Fibroblast of the aortic adventitia (primary cell): Measurements from ENCODE around the gene CAPN5. TPM values are rescaled to one million over a fixed set of nuclear protein-coding genes. Genes with fewer than 3 reads are reported as not detected.
A peak's percentile ranks its signal among the peaks of the same experiment; 100 is the strongest.

Source experiments
- DNase-seq: peaks from one replicate; pipeline ENCODE4 v3.0.0-alpha.2; 2010; ENCODE audit warnings: low read depth
- H3K4me3 ChIP-seq: 2 replicates; pipeline ENCODE4 v1.5.1; 2011; ENCODE audit warnings: low read depth, mild to moderate bottlenecking, control low read depth, low read length, moderate library complexity
- CTCF ChIP-seq: IDR thresholded peaks from 2 replicates; pipeline ENCODE4 v1.5.1; 2011; ENCODE audit warnings: mild to moderate bottlenecking, low read length, control low read depth, inconsistent platforms; ENCODE audit not compliant: insufficient read depth
- total RNA-seq: library from RNA; depleted of rRNA; stranded (reverse); fragments of >200 nt; gene quantifications from 2 replicates; pipeline ENCODE4 v1.2.3, GENCODE V29; 2012; ENCODE audit warnings: low replicate concordance

The CAPN5 gene
- total RNA-seq, 1 donor = 31.0 TPM

- TF ChIP-seq CTCF = no peak
- no peak overlapping the region for H3K4me3 ChIP-seq
- DNase-seq = no peak
Observed at GRCh38 chr11:77074205-77074604, 7.4 kb downstream of the CAPN5 start.

- TF ChIP-seq CTCF = no peak
- no peak overlapping the region for H3K4me3 ChIP-seq
- no peak for DNase-seq
Observed at GRCh38 chr11:77074626-77075221, 8.0 kb downstream of the CAPN5 start.

GRCh38 chr11:77075425-77075905, 8.7 kb downstream of the CAPN5 start:
- TF ChIP-seq CTCF = no peak
- no peak overlapping the region for H3K4me3 ChIP-seq
- no peak for DNase-seq

- no peak for DNase-seq
- no peak overlapping the region for H3K4me3 ChIP-seq
- TF ChIP-seq CTCF = no peak
Observed at GRCh38 chr11:77079666-77080065, 12.9 kb downstream of the CAPN5 start.

GRCh38 chr11:77080643-77081210, 14.0 kb downstream of the CAPN5 start:
- no peak overlapping the region for H3K4me3 ChIP-seq
- TF ChIP-seq CTCF = no peak
- DNase-seq = peak; percentile 33

- no peak for DNase-seq
- TF ChIP-seq CTCF = no peak
- H3K4me3 ChIP-seq = no peak overlapping the region
Observed at GRCh38 chr11:77081381-77081851, 14.6 kb downstream of the CAPN5 start.
